GM04503 (cell line): ENCODE results near the gene TIAM1.

Experiments
- DNase-seq: peaks from one replicate; pipeline ENCODE4 v3.0.0-alpha.2; 2012; ENCODE audit warnings: low read depth

Gene TIAM1

DNA sequence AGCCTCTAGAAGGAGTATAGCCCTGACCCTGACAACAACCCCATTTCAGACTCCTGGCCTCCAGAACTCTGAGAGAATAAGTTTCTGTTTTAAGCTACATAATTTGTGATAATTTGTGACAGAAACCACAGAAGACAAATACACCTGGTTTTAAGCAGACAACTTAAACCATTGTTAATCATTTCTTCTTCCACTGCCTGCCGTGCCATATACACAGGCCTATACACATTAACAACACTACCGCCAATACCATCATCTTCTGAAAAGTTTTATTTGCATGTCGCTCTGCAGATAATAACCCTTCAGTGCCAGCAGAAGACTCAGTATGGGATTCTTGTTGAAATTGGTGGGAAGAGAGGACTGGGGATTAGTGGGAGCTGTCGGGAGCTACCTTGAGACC lies 265.8 kb downstream of the TIAM1 start:
- no peak for DNase-seq

DNA sequence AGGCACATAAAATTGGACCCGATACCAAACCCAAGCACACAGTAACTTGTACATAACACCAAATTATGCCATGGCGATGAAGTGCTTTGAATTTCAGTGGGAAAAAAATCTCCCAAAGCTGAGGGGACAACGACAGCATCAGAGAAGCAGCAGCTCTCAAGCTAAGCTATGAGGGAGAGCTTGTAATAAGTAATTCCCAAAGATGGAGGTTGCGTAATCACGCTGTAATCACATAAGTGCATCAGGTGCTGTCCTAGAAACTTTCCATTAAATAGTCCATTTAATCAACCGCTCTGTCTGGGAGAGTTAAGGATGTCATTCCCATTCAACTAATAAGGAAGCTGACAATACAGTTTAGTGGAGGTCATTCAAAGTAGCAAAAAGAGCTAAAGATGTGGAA lies 268.2 kb downstream of the TIAM1 start:
- no peak for DNase-seq

DNA sequence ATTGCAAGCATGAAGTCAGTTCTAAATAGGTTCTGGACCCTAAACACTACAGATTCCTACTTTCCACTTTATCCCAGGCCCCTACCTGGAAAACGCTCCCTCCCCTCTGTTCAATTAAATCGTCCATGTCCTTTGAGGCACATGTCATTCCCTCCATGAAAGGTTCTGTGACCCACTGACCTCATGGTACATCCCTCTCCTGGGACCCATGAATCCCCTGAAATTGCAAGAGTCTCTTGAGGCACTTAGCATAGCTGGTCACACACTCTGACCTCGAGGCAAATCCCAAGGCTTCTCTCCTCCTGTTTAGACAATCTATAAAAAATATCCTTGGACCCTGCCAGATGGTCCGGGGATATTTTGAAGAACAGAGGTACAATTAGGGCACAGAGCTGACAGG lies 271.5 kb downstream of the TIAM1 start:
- DNase-seq = no peak
